Measurements from ENCODE around the gene DYNLRB1. TPM values are rescaled to one million over a fixed set of nuclear protein-coding genes. Genes with fewer than 3 reads are reported as not detected.

DYNLRB1 gene
- total and polyA plus RNA-seq, 2 donors (not counting 3 experiments of a cell fraction or from before 2014, with no cell fraction given), result 142 to 245 TPM

GRCh38 chr20:34491932-34492509 is 24.2 kb upstream of the DYNLRB1 start:
- Histone ChIP-seq H3K9ac (replicated peaks; ENCODE audit: extremely low read depth, insufficient read depth, low read length) (no peak overlapping the region), H3K27ac (ENCODE audit: insufficient read depth, low read depth, low read length) (no peak overlapping the region), H3K4me1 (ENCODE audit: control insufficient read depth, extremely low read depth, insufficient read depth, low read length) (no peaks in the 10 kb centered on the region), H3K4me2 (ENCODE audit: insufficient read depth, low read length) (no peak overlapping the region), H2AFZ (ENCODE audit: low read depth, low read length) (no peak overlapping the region), H4K20me1 (replicated peaks; ENCODE audit: control insufficient read depth, extremely low read depth, insufficient read depth, low read length) (no peaks in the 10 kb centered on the region), H3K9me3 (replicated peaks; ENCODE audit: control insufficient read depth, insufficient read depth, low read length) (no peaks in the 10 kb centered on the region), H3K4me3 (replicated peaks in 1 of 3; ENCODE audit: insufficient read depth in 1 of 3, low read depth in 1 of 3, low read length in 3 of 3) (no peak overlapping the region), H3K36me3 (ENCODE audit: control insufficient read depth in 2 of 2, extremely low read depth in 1 of 2, insufficient read depth in 2 of 2, low read length in 2 of 2) (peaks cover 14 to 19% of the 10 kb centered on the region in 2 experiments), H3K79me2 (ENCODE audit: control insufficient read depth, insufficient read depth, low read length) (peaks cover 4% of the 10 kb centered on the region), H3K27me3 (ENCODE audit: control insufficient read depth in 2 of 2, insufficient read depth in 2 of 2, low read length in 2 of 2) (no peaks in the 10 kb centered on the region), H3K9me1 (replicated peaks; ENCODE audit: control insufficient read depth, extremely low read depth, insufficient read depth, low read length) (no peaks in the 10 kb centered on the region)
- intact Hi-C loops (cut with micrococcal nuclease), result no loop called here
- ChIA-PET CTCF (interaction anchor here (2.0 to 2.5 kb wide), 2 partner anchors 31 to 179 kb away, joined by 7 to 12 read pairs; no protein-coding TSS in a partner anchor), POLR2A (no interaction called here)
- dilution Hi-C loops (cut with MboI; ENCODE audit: extremely low pct_ligation_motif_present, low sequenced_read_pairs), result no loop called here
- no peak for TF ChIP-seq EZH2 (IDR thresholded peaks at IDR 0.05; ENCODE audit: borderline replicate concordance, low read depth, low read length, severe bottlenecking)
- TF ChIP-seq FOS (IDR thresholded peaks at IDR 0.05; ENCODE audit: borderline replicate concordance, insufficient read depth, low read length), result no peak
- TF ChIP-seq POLR2A (IDR thresholded peaks at IDR 0.05; ENCODE audit: low read depth, low read length), result no peak
- no peak for TF ChIP-seq MYC (IDR thresholded peaks at IDR 0.05; ENCODE audit: low read depth, low read length)
- no peak for TF ChIP-seq CTCF (IDR thresholded peaks at IDR 0.05; ENCODE audit: extremely low read depth in 1 of 2, insufficient read depth in 1 of 2, low read depth in 1 of 2, low read length in 2 of 2)
- TF ChIP-seq JUN (IDR thresholded peaks at IDR 0.05; ENCODE audit: borderline replicate concordance, insufficient read depth, insufficient read length, low read depth), result no peak
- no peak for TF ChIP-seq POLR2AphosphoS5 (IDR thresholded peaks at IDR 0.05; ENCODE audit: insufficient read depth, low read depth, low read length)
- TF ChIP-seq GATA2 (IDR thresholded peaks at IDR 0.05; ENCODE audit: insufficient read depth, insufficient read length, low read depth, low read length), result no peak
- TF ChIP-seq, protein P1, sequence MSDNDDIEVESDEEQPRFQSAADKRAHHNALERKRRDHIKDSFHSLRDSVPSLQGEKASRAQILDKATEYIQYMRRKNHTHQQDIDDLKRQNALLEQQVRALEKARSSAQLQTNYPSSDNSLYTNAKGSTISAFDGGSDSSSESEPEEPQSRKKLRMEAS (IDR thresholded peaks at IDR 0.05; ENCODE audit: insufficient read depth, insufficient read length), result no peak
- no TSS peak for BruUV-seq (replicated peaks)
- FAIRE-seq (no peak), DNase-seq (ENCODE audit: low read depth, low spot score) (no peak)
